Stimulated activated CD4-positive, alpha-beta T cell treated with anti-CD3 and anti-CD28 coated beads, Interleukin-1b, Interleukin-23, amount 100 ng/mL, for 24 hours (primary cell): ENCODE results near the gene SAFB.

Source experiments
- DNase-seq, 4 experiments: peaks; one replicate each; pipeline ENCODE4 v3.0.0-alpha.2; 2020; ENCODE audit warnings: low read depth in 4 of 4, low spot score in 1 of 4

Gene SAFB

DNA sequence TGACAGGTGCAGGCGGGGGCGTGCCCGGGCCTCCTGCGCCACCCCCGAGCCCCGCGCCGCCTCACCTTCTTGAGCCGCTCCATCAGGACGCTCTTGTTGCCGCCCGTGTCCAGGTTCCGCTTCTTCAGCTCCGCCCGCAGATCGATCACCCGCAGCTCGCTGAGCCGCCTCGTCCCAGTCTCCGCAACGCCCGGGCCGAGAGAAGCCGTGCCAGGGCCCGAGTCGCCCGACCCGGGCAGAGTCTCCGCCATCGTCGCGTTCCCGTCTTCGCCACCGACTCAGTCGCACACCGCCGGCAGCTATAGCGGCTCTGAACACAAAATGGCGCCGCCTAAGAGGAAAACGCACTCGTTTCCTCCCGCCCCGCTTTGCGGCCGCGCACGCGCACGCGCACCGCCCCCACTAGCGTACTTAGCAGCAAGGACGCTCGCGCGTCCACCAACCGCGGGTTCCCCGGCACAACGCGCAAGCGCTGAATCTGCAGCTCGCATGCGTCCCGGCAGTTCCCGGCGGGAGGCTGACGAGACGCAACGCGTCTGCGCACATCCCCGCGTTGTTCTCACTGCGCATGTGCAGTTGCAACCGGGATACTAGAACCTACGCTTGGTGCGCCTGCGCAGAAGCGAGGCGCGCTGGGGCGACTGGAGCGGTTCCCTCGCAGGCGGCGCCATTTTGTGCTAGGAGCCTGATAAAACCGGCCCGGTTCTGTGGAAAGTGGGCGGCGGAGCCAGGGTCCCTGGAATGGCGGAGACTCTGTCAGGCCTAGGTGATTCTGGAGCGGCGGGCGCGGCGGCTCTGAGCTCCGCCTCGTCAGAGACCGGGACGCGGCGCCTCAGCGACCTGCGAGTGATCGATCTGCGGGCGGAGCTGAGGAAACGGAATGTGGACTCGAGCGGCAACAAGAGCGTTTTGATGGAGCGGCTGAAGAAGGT is at the start of gene SAFB, which contains the start of gene SAFB2:
TSS of gene SAFB (plus strand) at position 619 of the 932 bp plus-strand sequence. CDS start at position 742, 123 bp downstream.
TSS of gene SAFB2 (minus strand) at position 312 of the 932 bp plus-strand sequence. CDS start at position 251, 61 bp downstream.
- DNase-seq, result peak; percentile 93 to 99 (median 98)

DNA sequence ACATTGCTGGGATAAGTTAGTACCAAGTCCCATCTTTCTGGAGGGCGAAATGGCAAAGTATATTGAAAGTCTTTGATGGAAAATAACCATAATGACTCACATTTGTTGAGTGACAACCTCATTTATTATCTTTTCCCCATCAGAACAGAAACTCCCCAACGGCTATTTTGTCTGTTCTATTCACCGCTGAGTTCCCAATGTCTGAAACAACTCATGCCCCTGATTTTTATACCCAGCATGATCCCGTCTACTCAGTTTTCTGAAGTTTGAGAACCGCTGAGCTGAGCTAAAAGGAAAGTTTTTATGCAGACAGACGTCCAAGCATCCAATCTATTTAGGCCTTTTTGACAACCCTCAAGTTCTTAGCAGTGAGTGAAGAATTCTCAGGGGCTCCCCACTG is 47.3 kb upstream of the SAFB start:
- DNase-seq, result no peak

DNA sequence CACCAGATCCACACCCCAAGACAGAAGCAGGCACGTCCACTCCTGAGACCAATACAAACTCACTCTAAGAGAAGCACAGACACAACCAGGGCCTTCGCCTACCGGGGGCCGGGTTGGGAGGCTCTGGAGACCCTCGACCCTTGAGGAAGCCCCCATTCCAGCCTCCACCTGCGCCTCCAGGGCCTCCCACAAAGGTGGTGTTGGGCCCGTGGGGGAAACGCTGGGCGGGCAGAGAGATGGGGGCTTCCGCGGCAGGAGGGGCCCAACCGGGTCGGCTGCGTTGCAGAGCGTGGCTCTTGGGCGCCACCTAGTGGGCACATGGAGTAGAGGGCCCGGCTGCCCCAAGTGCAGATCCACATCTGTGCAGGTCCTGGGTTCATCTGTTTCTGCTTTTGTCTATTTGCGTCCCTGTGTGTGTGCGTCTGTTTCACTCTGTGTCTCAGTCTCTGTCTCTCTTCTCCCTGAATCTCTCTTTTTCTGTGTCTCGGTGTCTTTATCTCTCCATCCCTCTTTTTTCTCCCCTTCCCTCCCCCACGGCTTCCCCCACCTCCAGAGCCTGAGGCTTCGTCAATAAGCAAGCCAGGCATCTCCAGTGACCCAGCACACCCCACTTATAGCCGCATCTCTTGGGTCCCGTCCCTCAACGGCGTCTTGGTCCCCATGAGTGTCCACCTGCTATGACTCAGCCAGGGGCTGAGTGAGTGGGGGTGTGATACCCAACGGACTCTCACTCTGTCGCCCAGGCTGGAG is 44.6 kb upstream of the SAFB start:
- peak; percentile 52 to 67 (median 58) for DNase-seq

DNA sequence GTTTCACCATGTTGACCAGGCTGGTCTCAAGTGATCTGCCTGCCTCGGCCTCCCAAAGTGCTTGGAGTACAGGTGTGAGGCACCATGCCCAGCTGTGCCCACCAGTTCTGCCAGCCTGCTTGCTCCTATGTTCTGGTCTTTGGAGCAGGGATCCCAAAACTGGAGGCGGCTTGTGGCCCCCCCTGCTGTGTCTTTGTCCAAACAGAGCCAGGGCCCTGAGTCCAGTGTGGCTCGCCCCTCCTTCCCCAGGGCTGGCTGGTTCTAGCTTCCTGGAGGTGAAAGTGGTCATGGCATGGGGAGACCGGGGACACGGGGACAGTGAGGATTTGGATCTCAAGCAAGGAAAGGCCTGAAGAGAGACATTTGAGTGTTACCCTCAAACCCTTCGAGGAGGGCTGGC is 43.6 kb upstream of the SAFB start:
- no peak for DNase-seq

DNA sequence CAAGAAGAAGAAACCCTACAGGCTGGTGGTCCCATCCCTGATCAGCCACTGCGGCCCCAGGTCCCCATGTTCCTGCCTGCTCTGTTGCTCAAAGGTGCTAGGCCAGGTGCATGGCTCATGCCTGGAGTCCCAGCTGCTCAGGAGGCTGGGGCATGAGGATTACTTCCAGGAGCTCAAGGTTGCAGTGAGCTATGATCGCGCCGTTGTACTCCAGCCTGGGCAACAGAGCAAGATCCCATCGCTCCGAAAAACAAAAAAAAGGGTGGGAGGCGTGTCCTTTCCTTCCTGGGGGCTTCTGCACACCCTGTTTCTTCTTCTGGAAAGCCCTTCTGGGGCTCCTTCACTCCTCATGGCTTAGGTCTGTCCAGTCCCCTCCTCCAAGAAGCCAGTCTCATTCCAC is 43.2 kb upstream of the SAFB start:
- no peak for DNase-seq

DNA sequence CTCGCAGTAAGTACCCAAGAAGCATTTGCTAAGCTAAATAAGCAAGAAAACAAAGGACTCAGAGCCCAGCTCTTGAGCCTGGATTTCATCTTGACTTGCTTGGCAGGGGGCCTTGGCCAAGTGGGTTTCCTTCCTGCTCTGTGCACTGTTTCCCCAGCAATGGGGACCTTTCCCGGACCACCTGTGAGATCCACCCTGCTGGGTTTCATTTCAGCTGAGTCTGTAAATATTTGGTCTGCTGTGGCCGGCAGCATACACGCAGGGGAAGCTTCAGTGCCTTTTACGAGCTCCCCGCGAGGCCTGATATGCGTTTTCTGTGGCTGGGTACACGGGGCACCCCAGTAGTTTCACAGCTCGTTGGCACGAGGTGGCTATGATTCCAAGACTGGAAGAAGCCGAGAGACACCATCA is 42.7 kb upstream of the SAFB start:
- no peak for DNase-seq

DNA sequence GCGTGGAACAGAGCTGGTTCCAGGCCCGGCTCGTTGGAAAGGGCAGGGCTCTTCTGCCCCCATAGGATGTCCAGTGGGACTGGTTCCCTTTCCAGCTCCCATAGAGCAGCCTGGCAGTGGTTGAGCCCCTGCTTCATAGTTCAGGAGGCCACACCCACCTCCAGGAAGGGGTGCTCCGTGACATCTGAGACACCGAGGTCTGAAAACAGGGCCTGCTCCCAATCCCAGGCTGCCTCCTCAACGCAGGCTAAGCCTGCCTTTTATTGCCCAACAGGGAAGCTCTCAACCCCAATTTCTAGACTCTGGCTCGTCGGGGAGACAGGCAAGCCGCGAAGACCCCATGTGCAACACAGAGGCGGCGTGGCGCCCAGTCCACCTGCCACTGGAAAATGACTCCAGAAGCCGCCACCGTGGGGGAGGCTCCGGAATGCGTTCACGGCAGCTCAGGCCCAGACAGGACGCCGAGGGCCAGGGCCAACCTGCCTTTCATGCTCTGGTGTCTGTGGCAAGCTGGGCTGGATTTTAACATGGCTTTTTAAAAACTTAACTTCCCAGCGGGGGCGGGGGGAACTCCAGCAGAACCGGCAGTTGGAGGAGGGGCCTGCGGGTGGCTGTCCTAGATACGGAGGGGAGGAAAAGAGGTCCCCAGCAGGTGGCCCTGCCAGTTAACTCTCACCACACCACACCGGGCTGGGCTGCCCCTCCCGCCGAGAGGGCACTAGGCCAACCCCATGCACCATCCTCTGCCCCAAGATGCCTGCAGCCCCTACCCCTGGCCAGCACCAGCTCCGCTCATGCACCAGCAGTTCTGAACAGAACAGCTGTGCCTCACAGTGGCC is 37.2 kb upstream of the SAFB start:
- DNase-seq, result peak; percentile 5 to 34 (median 9)

DNA sequence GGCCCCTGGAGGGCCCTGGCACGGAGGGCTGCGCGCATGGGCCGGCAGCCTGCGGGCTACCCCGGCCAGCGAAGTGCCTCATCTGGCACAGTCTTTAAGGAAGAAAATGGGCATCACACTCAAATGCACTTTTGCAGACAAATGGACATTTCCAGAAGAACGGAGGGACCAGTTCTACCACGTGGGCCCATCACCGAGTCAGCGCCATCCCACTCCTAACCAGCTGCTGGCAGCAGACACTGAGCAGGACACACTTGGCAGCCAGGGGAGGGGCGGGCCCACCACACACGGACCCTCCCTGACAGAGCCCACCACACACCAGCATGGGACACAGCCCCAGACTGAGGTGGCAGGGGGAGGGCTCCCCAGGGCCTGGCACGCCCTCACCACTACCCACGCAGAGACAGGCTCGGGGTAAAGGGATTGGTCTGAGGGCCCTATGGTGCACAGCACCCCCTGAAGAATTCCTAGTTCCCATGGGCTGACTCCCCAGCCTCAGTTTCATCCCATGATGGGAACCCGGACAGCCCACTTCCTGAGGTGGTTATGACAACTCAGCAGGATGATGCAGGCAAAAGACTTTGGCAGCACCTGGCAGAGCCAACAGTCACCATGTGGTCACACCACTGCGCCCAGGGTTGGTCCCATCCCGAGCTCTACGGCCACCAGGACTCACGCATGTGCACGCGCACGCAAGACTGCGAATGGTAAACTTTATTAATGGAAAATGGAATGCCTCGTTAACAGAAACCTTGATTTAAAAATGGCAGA is 36.4 kb upstream of the SAFB start:
- DNase-seq, result no peak

DNA sequence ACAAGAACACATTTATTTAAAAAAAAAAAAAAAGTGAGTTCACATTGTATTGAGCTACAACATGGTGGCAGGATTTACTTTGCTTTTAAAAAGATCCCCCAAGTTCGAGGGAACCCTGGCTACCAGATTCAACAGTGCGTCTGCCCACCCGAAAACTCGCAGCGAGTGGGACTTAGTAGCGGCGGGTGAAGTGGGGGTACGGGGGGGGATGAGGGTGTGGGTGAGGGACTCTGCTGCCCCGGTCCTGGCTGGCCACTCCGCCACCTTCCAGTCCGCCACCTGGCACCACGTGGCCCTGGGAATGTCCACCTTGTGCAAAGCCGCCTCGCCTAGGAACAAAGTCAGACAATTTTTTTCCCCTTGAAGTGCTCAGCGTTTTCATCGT is 35.8 kb upstream of the SAFB start:
- DNase-seq, result no peak

DNA sequence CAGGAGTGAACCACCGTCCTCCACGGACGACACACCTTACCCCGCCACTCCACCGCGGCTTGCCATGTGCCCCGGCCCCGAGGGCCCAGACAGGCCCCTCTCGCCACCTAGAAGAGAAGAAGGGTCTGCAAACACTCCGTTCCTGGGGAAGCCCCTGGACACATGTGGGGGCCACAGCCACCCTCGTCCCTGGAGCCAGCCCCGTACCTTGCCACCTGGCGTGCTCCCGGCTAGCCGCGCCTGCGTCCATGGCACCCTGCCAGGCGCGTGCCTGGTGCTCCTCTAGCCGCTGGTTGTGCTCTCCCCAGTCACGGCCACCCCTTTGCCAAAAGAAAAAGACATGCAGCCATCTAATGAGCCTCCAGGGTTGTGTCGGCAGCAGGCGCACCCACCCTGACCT is 35.2 kb upstream of the SAFB start:
- DNase-seq, result no peak

DNA sequence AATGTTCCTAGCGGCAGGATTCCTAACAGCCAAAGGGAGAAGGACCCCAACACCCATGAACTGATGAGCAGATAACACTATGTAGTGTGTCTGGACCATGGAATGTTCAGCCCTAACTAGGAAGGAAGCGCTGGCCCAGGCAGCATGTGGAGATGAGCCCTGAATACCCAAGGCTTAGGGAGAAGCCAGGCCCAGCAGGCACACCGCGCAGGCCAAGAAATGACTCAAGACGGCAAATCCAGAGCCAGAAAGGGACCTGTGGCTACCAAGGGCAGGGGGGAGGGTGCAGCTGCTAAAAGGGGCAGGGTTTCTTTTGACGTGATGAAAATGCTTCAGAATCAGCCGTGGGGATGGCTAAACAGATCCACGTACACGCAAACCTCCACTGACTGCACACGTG is 34.4 kb upstream of the SAFB start:
- no peak for DNase-seq

DNA sequence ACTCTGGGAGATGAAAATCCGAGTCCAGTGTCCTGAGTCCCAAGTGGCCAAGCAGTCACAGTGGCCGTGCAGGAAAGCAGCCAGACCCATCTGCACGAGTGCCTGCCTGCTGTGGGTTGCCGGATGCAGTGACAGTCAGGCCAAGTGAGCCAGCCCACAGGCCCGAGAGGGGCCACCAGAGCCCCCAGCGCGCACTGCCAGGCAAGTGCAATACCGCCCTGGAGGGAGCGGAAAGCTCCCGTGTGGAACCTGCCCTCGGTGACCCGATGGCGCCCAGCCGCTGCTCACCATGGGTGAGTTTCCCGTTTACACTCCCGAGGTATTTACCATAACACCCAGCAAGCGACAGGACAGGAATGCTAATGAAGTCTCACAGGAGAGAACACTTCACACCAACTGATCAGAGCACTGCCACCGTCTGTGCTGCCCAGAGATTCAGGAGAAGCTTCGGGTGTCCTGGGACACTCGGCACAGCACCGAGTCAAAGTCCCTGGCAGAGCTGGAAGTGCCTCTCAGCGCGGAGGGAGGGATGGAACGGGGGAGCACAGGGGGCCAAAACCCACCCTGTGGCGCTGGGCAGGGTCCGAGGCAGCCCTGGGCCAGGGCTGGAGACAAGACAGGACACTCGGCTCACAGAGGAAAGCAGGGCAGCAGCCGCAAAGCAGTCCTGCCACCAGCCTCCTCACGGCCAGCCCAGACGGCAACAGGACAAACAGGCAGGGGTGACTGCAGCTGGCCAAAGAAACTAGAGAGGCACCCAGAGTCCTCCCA is 33.8 kb upstream of the SAFB start:
- no peak for DNase-seq

DNA sequence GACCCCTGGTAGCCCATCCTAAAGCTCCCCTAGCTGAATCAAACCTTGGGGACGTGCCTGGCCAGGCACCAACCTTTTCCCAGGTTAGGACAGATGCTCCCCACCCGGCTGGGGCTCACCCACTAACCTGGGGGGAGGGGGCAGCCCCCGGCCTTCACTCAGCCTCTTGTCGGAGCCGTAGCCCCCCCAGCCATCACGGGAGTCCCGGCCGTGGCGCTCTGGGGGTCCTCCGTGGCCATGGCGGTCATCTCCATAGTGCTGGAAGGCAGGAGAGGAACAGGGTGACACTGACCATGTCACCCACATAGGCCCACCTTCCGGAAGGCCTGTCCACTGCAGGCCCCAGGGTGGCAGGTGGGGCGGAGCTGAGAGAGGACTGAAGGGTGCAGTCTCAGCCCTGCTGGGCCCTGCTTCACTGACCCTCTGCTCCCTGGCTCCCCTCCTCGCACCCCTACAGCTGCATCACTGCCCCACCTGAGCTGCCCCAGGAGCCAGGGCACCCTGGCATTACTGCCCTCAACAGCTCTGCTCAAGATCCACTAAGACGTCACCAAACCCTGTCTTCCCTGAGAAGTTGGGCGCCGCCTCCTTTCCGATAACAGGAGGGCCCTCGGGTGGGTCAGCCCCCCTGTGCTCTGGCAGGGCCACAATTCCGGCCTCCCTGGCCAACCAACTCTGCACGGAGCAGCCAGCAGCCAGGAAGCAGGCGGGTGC is 32.6 kb upstream of the SAFB start:
- DNase-seq, result no peak

DNA sequence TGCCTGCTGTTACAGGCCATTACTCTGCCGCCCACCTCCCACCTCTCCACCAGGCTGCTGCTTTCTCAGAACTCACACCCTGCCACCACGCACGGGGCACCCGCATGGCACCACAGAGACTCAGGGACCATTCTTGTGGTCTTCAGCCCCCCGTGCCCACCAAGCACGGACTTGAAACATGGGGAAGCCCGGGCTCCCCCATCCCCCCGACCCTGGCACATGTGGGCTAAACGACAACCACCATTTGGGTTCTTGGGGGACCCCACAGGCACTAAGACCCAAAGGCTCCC is 32.1 kb upstream of the SAFB start:
- no peak for DNase-seq

DNA sequence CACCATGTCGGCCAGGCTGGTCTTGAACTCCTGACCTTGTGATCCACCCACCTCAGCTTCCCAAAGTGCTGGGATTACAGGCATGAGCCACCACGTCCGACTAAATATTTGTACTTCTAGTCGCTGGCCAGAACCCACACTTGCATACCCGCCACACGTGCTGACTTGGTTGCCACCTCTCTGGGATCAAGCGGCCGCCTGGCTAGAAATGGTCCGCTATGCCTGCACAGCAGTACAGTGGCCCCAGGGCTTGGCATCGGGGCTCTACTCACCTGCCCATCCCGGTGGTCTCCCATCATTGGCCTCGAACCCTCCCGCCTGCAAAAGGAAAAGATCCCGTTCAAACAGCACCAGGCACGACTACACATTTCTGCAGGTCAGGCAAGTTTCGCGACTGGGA is 31.4 kb upstream of the SAFB start:
- no peak for DNase-seq

DNA sequence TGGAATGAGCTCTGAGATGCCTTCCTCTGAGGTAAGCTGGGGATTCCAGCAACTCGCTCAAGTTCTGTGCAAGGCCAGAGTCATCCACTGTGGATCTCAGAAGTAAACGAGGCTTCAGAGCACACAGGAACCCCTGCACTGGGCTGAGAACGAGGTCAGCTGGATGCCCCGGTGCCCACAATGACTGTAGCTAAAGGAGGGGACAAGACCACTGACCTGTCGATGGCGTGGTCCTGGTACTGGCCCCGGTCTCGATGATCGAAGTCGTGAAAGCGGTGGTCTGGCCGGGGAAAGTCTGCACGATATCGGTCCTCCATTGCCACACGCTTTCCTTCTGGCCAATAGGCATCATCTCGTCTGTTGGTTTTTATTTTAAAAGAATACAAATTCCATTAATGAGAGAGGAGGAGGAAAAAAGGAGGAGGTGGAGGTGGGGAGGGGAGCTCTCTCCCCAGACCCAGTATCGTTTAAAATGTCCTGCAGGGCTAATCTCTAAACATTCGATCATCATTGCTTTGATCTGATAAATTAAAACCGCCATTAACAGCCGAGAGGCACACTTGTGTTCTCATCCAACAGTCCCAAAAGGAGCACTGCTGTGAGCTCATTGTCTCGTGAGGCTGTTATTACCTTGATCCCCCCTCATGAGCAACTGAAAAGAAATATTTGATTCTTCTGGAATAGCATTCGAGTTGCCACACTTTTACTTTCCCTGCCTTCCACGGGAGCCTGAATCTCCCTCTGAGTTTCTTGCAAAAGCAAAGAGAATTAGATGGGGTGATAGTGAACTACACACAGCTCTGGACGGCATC is 30.1 kb upstream of the SAFB start:
- DNase-seq, result no peak

DNA sequence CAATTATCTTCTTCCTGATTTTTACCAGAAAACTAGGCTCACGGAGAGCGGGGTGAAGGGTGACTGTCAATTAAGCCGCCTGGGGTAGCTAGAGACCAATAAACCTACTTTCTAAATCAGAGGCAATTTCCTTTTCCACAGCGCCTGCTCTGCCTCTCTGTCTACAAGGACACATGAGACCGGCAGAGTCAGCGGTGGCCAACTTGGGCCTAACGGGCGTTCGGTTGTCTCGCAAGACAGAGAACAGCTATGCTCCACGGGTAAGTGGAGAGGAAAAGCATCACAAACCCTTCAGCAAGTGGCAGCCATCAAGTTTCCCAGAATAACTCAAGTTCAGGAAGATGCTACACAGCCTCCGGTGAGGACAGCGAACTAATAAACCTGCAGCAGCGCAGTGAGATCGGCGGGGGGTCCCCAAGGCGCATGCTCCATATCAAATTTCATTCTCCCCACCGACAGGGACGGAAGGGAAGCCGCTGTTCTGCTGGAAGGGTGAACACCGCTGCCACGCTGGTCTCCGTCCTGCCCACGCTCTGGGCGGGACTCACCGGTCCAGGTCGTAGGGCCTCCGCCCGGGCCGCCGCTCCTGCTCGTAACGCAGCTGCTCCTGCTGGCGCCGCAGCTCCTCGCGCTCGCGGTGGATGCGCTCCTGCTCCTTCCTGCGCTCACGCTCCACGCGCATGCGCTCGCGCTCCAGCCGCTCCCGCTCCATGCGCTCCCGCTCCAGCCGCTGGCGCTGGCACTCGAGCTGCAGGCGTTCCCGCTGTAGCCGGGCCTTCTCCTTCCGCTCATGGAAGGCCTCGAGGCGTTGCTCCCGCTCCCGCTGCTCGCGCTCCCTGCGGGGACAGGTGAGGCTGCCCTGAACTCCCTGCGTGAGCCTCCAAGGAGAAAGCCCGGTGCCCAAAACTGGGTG is 29.3 kb upstream of the SAFB start:
- no peak for DNase-seq
